GM18517 (cell line): ENCODE data around the gene TMTC2.
"Not testable (repeated sequence)": the region's sequence is repeated elsewhere in the genome, so short reads cannot be mapped to it uniquely, and the experiment has no call there.

Experiments used
- ATAC-seq: cut with Tn5 transposase; IDR thresholded peaks from one replicate; pipeline ENCODE4 v1.9.1; 2021; ENCODE audit warnings: mild to moderate bottlenecking, moderate library complexity; ENCODE audit not compliant: unreplicated experiment

The TMTC2 gene

GRCh38 chr12:82723891-82724290, 37.2 kb downstream of the TMTC2 start:
- ATAC-seq: no peak

GRCh38 chr12:82725741-82726140, 39.0 kb downstream of the TMTC2 start:
- no peak for ATAC-seq

GRCh38 chr12:82727886-82728285, 41.2 kb downstream of the TMTC2 start:
- no peak for ATAC-seq

- no peak for ATAC-seq
Observed at GRCh38 chr12:82728710-82729109, 42.0 kb downstream of the TMTC2 start.

GRCh38 chr12:82730953-82731459, 44.3 kb downstream of the TMTC2 start:
- no peak for ATAC-seq

GRCh38 chr12:82740129-82741000, 53.7 kb downstream of the TMTC2 start:
- ATAC-seq: no peak

- ATAC-seq: no peak
Observed at GRCh38 chr12:82745063-82745674, 58.5 kb downstream of the TMTC2 start.

GRCh38 chr12:82745807-82746206, 59.1 kb downstream of the TMTC2 start:
- no peak for ATAC-seq

GRCh38 chr12:82746668-82747067, 60.0 kb downstream of the TMTC2 start:
- no peak for ATAC-seq

- ATAC-seq: no peak
Observed at GRCh38 chr12:82749015-82749414, 62.3 kb downstream of the TMTC2 start.

GRCh38 chr12:82754856-82755255, 68.2 kb downstream of the TMTC2 start:
- no peak for ATAC-seq

GRCh38 chr12:82756303-82756702, 69.6 kb downstream of the TMTC2 start:
- ATAC-seq: no peak

GRCh38 chr12:82757059-82757458, 70.4 kb downstream of the TMTC2 start:
- ATAC-seq: no peak

- no peak for ATAC-seq
Observed at GRCh38 chr12:82757656-82758055, 71.0 kb downstream of the TMTC2 start.

- ATAC-seq: no peak
Observed at GRCh38 chr12:82758749-82759330, 72.1 kb downstream of the TMTC2 start.

GRCh38 chr12:82760423-82760822, 73.7 kb downstream of the TMTC2 start:
- no peak for ATAC-seq

GRCh38 chr12:82765206-82765605, 78.5 kb downstream of the TMTC2 start:
- not testable (repeated sequence) for ATAC-seq

- ATAC-seq: no peak
Observed at GRCh38 chr12:82765971-82766705, 79.4 kb downstream of the TMTC2 start.

GRCh38 chr12:82774666-82775065, 88.0 kb downstream of the TMTC2 start:
- ATAC-seq: no peak

- no peak for ATAC-seq
Observed at GRCh38 chr12:82780517-82780916, 93.8 kb downstream of the TMTC2 start.
